HG02885 (cell line): ENCODE results near the gene HTT-AS.
"Not testable (repeated sequence)": the region's sequence is repeated elsewhere in the genome, so short reads cannot be mapped to it uniquely, and the experiment has no call there.

Source experiments
- ATAC-seq: cut with Tn5 transposase; IDR thresholded peaks from one replicate; pipeline ENCODE4 v1.9.1; 2021; ENCODE audit warnings: mild to moderate bottlenecking; ENCODE audit not compliant: unreplicated experiment, poor library complexity

HTT-AS gene

GRCh38 chr4:3074078-3074845 lies at the start of gene HTT-AS, which contains the start of gene HTT:
HTT-AS (minus strand) TSS chr4:3074538.
HTT (plus strand) TSS chr4:3074681; CDS start chr4:3074826, 145 bp downstream.
- peak; percentile 81 for ATAC-seq

- ATAC-seq = no peak
Measured at GRCh38 chr4:3123181-3123671, 48.9 kb upstream of the HTT-AS start.

GRCh38 chr4:3122081-3122563 lies 47.8 kb upstream of the HTT-AS start:
- no peak for ATAC-seq

- no peak for ATAC-seq
Measured at GRCh38 chr4:3121596-3121995, 47.3 kb upstream of the HTT-AS start.

GRCh38 chr4:3121110-3121509 lies 46.8 kb upstream of the HTT-AS start:
- no peak for ATAC-seq

- no peak for ATAC-seq
Measured at GRCh38 chr4:3119464-3119863, 45.1 kb upstream of the HTT-AS start.

GRCh38 chr4:3118312-3118711 lies 44.0 kb upstream of the HTT-AS start:
- no peak for ATAC-seq

- no peak for ATAC-seq
Measured at GRCh38 chr4:3116955-3117354, 42.6 kb upstream of the HTT-AS start.

- no peak for ATAC-seq
Measured at GRCh38 chr4:3115637-3116270, 41.4 kb upstream of the HTT-AS start.

- no peak for ATAC-seq
Measured at GRCh38 chr4:3114377-3114776, 40.0 kb upstream of the HTT-AS start.

- no peak for ATAC-seq
Measured at GRCh38 chr4:3112609-3113469, 38.5 kb upstream of the HTT-AS start.

- no peak for ATAC-seq
Measured at GRCh38 chr4:3112201-3112600, 37.9 kb upstream of the HTT-AS start.

GRCh38 chr4:3111461-3111860 lies 37.1 kb upstream of the HTT-AS start:
- ATAC-seq = no peak

GRCh38 chr4:3108211-3108610 lies 33.9 kb upstream of the HTT-AS start:
- no peak for ATAC-seq

- ATAC-seq = no peak
Measured at GRCh38 chr4:3107691-3108121, 33.4 kb upstream of the HTT-AS start.

- ATAC-seq = no peak
Measured at GRCh38 chr4:3107271-3107670, 32.9 kb upstream of the HTT-AS start.

- peak; percentile 95 for ATAC-seq
Measured at GRCh38 chr4:3106339-3107186, 32.2 kb upstream of the HTT-AS start.

- ATAC-seq = no peak
Measured at GRCh38 chr4:3098346-3098745, 24.0 kb upstream of the HTT-AS start.

- ATAC-seq = no peak
Measured at GRCh38 chr4:3096202-3096601, 21.9 kb upstream of the HTT-AS start.

- ATAC-seq = not testable (repeated sequence)
Measured at GRCh38 chr4:3094701-3095100, 20.4 kb upstream of the HTT-AS start.
